ENCODE results near the gene CD33.

Gene CD33

GRCh38 chr19:51194527-51195315 is 30.2 kb upstream of the CD33 start:
- Histone ChIP-seq H3K9me3 (no peaks in the 10 kb centered on the region), H3K27ac (no peak overlapping the region), H3K4me1 (ENCODE audit: control insufficient read depth in 1 of 2, insufficient read depth in 1 of 2, low read depth in 1 of 2, low read length in 1 of 2) (no peaks in the 10 kb centered on the region), H3K36me3 (no peaks in the 10 kb centered on the region), H3K4me3 (ENCODE audit: low read depth in 1 of 2, low read length in 1 of 2) (no peak overlapping the region), H3K27me3 (peaks cover 5% of the 10 kb centered on the region)
- TF ChIP-seq CTCF (IDR thresholded peaks at IDR 0.05) = no peak

GRCh38 chr19:51195316-51195586 is 29.6 kb upstream of the CD33 start:
- Histone ChIP-seq H3K36me3 (no peaks in the 10 kb centered on the region), H3K27me3 (peaks cover 5% of the 10 kb centered on the region), H3K4me3 (ENCODE audit: low read depth in 1 of 2, low read length in 1 of 2) (no peak overlapping the region), H3K27ac (no peak overlapping the region), H3K4me1 (ENCODE audit: control insufficient read depth in 1 of 2, insufficient read depth in 1 of 2, low read depth in 1 of 2, low read length in 1 of 2) (no peaks in the 10 kb centered on the region), H3K9me3 (no peaks in the 10 kb centered on the region)
- TF ChIP-seq CTCF (IDR thresholded peaks at IDR 0.05) = no peak

GRCh38 chr19:51195616-51196015 is 29.3 kb upstream of the CD33 start:
- Histone ChIP-seq H3K9me3 (no peaks in the 10 kb centered on the region), H3K27me3 (peaks cover 5% of the 10 kb centered on the region), H3K4me3 (ENCODE audit: low read depth in 1 of 2, low read length in 1 of 2) (no peak overlapping the region), H3K36me3 (no peaks in the 10 kb centered on the region), H3K27ac (no peak overlapping the region), H3K4me1 (ENCODE audit: control insufficient read depth in 1 of 2, insufficient read depth in 1 of 2, low read depth in 1 of 2, low read length in 1 of 2) (no peaks in the 10 kb centered on the region)
- no peak for TF ChIP-seq CTCF (IDR thresholded peaks at IDR 0.05)

- TF ChIP-seq CTCF (IDR thresholded peaks at IDR 0.05) = no peak
- peaks cover 5% of the 10 kb centered on the region for H3K27me3 ChIP-seq
- no peak overlapping the region for H3K27ac ChIP-seq
- no peaks in the 10 kb centered on the region for H3K9me3 ChIP-seq
- H3K4me3 ChIP-seq (ENCODE audit: low read depth in 1 of 2, low read length in 1 of 2) = no peak overlapping the region
- H3K4me1 ChIP-seq (ENCODE audit: control insufficient read depth in 1 of 2, insufficient read depth in 1 of 2, low read depth in 1 of 2, low read length in 1 of 2) = no peaks in the 10 kb centered on the region
- H3K36me3 ChIP-seq = no peaks in the 10 kb centered on the region
These were observed 28.7 kb upstream of the CD33 start for GRCh38 chr19:51196181-51196580.

GRCh38 chr19:51198641-51199040 is 26.2 kb upstream of the CD33 start:
- Histone ChIP-seq H3K4me3 (ENCODE audit: low read depth in 1 of 2, low read length in 1 of 2) (no peak overlapping the region), H3K9me3 (no peaks in the 10 kb centered on the region), H3K27ac (no peak overlapping the region), H3K36me3 (no peaks in the 10 kb centered on the region), H3K27me3 (peaks cover 5% of the 10 kb centered on the region), H3K4me1 (ENCODE audit: control insufficient read depth in 1 of 2, insufficient read depth in 1 of 2, low read depth in 1 of 2, low read length in 1 of 2) (peaks cover 6 to 7% of the 10 kb centered on the region in 2 experiments)
- TF ChIP-seq CTCF (IDR thresholded peaks at IDR 0.05) = no peak
